ENCODE results near the gene TESPA1.

DNA sequence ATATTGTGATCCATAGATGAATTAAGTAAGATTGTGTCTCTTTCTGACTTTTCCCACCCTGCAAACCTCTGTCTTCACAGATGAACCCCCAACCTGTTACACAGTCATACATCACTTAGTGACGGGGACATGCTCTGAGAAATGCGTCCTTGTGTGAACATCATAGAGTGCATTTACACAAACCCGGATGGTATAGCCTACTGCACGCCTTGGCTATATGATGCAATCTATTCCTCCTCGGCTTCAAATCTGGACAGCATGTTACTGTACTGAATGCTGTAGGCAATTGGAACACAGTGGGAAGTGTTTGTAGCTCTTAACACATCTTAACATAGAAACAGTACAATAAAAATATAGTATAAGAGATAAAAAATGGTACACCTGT is 7.4 kb upstream of the TESPA1 start:
- TF ChIP-seq, protein P1, sequence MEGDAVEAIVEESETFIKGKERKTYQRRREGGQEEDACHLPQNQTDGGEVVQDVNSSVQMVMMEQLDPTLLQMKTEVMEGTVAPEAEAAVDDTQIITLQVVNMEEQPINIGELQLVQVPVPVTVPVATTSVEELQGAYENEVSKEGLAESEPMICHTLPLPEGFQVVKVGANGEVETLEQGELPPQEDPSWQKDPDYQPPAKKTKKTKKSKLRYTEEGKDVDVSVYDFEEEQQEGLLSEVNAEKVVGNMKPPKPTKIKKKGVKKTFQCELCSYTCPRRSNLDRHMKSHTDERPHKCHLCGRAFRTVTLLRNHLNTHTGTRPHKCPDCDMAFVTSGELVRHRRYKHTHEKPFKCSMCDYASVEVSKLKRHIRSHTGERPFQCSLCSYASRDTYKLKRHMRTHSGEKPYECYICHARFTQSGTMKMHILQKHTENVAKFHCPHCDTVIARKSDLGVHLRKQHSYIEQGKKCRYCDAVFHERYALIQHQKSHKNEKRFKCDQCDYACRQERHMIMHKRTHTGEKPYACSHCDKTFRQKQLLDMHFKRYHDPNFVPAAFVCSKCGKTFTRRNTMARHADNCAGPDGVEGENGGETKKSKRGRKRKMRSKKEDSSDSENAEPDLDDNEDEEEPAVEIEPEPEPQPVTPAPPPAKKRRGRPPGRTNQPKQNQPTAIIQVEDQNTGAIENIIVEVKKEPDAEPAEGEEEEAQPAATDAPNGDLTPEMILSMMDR (IDR thresholded peaks at IDR 0.05; ENCODE audit: low read depth, low read length, poor library complexity, severe bottlenecking): no peak
- no peak for TF ChIP-seq EZH2phosphoT487 (IDR thresholded peaks at IDR 0.05; ENCODE audit: borderline replicate concordance, low read length)

All from DOHH2 (cell line).